PC-9 (cell line): ENCODE results near the gene TMEM53. TPM values are rescaled to one million over a fixed set of nuclear protein-coding genes. Genes with fewer than 3 reads are reported as not detected.

Experiments used
- BruUV-seq: library from RNA; stranded (reverse); fragments of 400-500 nt; replicated peaks from 2 replicates; lab custom pipeline; 2021; lab: Mats Ljungman, UMichigan
- CTCF ChIA-PET: fragments of 300-600 bp; sonication (Branson Sonifier 250); formaldehyde crosslinking; loops from one replicate; lab custom pipeline; 2022; ENCODE audit warnings: antibody characterized with exemption; lab: Charles Lee
- POLR2A ChIA-PET: fragments of 300-600 bp; sonication (Branson Sonifier 250); formaldehyde crosslinking; loops from one replicate; lab custom pipeline; 2022; ENCODE audit warnings: antibody characterized with exemption; ENCODE audit not compliant: unreplicated experiment; lab: Charles Lee
- DNase-seq, 2 experiments: peaks; one replicate each; pipeline versions ENCODE4 v3.0.0 to v3.0.0-alpha.2; 2015 to 2022; ENCODE audit warnings: mixed read lengths in 1 of 2
- H2AFZ ChIP-seq: fragments of 200-600 bp; sonication (generic); 2 replicates; pipeline ENCODE4 v1.8.1; 2017; ENCODE audit warnings: antibody characterized with exemption
- H3F3A ChIP-seq: fragments of 200-600 bp; sonication (generic); 2 replicates; pipeline ENCODE4 v1.8.1; 2017; ENCODE audit warnings: antibody characterized with exemption, mild to moderate bottlenecking, low read depth; ENCODE audit not compliant: insufficient read depth
- H3K27ac ChIP-seq: fragments of 200-600 bp; sonication (generic); 2 replicates; pipeline ENCODE4 v1.6.1; 2016; ENCODE audit warnings: mixed run types
- H3K27me3 ChIP-seq: fragments of 200-600 bp; sonication (generic); 2 replicates; pipeline ENCODE4 v1.6.1; 2016; ENCODE audit warnings: low read depth, mixed run types; ENCODE audit not compliant: insufficient read depth
- H3K36me3 ChIP-seq: fragments of 200-600 bp; sonication (generic); 2 replicates; pipeline ENCODE4 v1.6.1; 2016; ENCODE audit warnings: low read depth, mixed run types
- H3K4me1 ChIP-seq: fragments of 200-600 bp; sonication (generic); replicated peaks from 2 replicates; pipeline ENCODE4 v1.6.1; 2016; ENCODE audit warnings: mixed run types; ENCODE audit not compliant: insufficient read depth
- H3K4me2 ChIP-seq: fragments of 200-600 bp; sonication (generic); 2 replicates; pipeline ENCODE4 v1.6.1; 2017; ENCODE audit warnings: mixed run types
- H3K4me3 ChIP-seq: fragments of 200-600 bp; sonication (generic); 2 replicates; pipeline ENCODE4 v1.6.1; 2016; ENCODE audit warnings: mixed run types
- H3K79me2 ChIP-seq: fragments of 200-600 bp; sonication (generic); 2 replicates; pipeline ENCODE4 v1.6.1; 2017; ENCODE audit warnings: low read depth, mixed run types
- H3K9me2 ChIP-seq: fragments of 200-600 bp; sonication (generic); 2 replicates; pipeline ENCODE4 v1.8.1; 2017; ENCODE audit warnings: mild to moderate bottlenecking; ENCODE audit not compliant: insufficient read depth
- H3K9me3 ChIP-seq: fragments of 200-600 bp; sonication (generic); 2 replicates; pipeline ENCODE4 v1.8.1; 2016; ENCODE audit warnings: low read depth; ENCODE audit not compliant: insufficient read depth
- H4K20me1 ChIP-seq: fragments of 200-600 bp; sonication (generic); 2 replicates; pipeline ENCODE4 v1.8.1; 2017; ENCODE audit not compliant: insufficient read depth
- EZH2 ChIP-seq: fragments of 200-600 bp; sonication (generic); IDR thresholded peaks from 2 replicates; pipeline ENCODE4 v1.8.0; 2017; ENCODE audit warnings: antibody characterized with exemption, low read depth
- intact Hi-C: fragments of 100-400 bp; cut with micrococcal nuclease; formaldehyde crosslinking; loops from one replicate; pipeline ENCODE4 v1.10.0; 2022; ENCODE audit not compliant: unreplicated experiment
- total RNA-seq: library from RNA; stranded (reverse); gene quantifications from 2 replicates; pipeline ENCODE4 v1.2.3, GENCODE V29; 2021
- TF ChIP-seq, protein P1 (sequence below): fragments of 200-600 bp; sonication (generic); conservative IDR thresholded peaks from 2 replicates; pipeline ENCODE4 v1.6.1; 2017; ENCODE audit warnings: mixed run types, antibody characterized with exemption, mild to moderate bottlenecking, moderate library complexity

Gene TMEM53
- total RNA-seq, 1 experiment from 2014 or later: 36.1 TPM

DNA sequence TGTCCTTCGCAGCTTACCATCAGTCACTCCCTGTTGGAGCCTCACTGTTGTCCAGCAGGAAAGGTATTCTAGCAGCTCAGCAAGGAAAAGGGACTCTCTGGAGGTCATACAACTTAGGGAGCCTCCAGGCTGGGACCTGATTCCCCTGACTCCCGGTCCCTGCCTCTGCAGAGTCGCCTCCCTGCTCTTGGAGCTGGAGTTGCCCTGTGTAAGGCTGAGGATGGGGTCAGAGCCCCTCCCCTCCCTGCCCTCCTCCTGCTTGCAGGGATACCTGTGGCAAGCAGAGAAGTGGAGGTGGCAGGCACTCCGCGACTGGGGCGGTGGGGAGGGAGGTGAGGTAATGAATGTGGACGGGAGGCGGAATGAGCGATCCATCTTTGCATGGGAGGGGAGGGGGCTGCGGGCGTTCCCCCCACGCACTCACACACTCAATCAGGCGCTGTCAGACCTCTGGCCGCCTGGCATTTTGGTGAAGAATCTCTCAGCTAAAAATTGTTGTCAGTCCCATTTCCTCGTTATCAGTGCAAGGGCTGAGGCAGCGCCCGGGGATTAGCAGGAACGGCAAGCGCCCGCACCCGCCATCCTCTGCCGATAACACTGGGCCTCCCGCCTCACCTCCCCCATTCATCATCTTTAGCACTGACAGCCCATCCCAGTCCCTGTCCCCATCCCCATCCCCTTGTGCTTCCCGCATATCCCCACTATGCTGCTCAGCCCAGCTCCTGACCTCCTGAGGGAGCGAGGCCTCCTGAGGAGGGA is 64.3 kb downstream of the TMEM53 start:
- Histone ChIP-seq H3K4me3 (no peak overlapping the region), H3K4me2 (no peak overlapping the region), H3K9me3 (no peaks in the 10 kb centered on the region), H3K9me2 (no peaks in the 10 kb centered on the region), H2AFZ (no peak overlapping the region), H3K27me3 (no peaks in the 10 kb centered on the region), H3K27ac (no peak overlapping the region), H3K36me3 (no peaks in the 10 kb centered on the region), H3F3A (no peaks in the 10 kb centered on the region), H3K4me1 (no peaks in the 10 kb centered on the region), H3K79me2 (no peaks in the 10 kb centered on the region), H4K20me1 (no peaks in the 10 kb centered on the region)
- no peak for DNase-seq
- BruUV-seq: no TSS peak
- intact Hi-C loops: loop anchor here (2.0 kb wide), 1 partner anchor 43 kb away; no protein-coding TSS in a partner anchor
- ChIA-PET CTCF (interaction anchor here (0.6 to 0.7 kb wide), 2 partner anchors 28 to 54 kb away, joined by 3 to 6 read pairs; no protein-coding TSS in a partner anchor), POLR2A (no interaction called here)
- no peak for TF ChIP-seq EZH2
- TF ChIP-seq, protein P1, sequence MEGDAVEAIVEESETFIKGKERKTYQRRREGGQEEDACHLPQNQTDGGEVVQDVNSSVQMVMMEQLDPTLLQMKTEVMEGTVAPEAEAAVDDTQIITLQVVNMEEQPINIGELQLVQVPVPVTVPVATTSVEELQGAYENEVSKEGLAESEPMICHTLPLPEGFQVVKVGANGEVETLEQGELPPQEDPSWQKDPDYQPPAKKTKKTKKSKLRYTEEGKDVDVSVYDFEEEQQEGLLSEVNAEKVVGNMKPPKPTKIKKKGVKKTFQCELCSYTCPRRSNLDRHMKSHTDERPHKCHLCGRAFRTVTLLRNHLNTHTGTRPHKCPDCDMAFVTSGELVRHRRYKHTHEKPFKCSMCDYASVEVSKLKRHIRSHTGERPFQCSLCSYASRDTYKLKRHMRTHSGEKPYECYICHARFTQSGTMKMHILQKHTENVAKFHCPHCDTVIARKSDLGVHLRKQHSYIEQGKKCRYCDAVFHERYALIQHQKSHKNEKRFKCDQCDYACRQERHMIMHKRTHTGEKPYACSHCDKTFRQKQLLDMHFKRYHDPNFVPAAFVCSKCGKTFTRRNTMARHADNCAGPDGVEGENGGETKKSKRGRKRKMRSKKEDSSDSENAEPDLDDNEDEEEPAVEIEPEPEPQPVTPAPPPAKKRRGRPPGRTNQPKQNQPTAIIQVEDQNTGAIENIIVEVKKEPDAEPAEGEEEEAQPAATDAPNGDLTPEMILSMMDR: peak; percentile 11; the same call in 1 of the 2 replicates

DNA sequence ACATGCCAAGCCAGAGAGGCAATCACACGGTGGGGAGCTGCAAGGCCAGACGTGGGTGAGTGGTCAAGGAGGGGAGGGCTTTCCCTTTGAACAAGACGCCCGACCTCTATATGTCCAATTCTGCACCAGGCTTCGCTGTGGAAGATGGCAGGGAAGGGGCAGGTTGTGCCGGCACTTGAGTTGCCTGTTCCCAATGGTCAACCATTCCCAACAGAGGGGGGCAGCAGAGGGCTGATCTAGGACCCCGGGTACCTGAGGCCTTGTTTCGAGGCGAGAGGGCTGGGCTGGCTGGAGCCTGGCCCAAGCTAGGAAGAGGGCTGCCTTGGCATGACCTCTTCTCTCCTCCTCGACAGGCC is 64.9 kb downstream of the TMEM53 start:
- no TSS peak for BruUV-seq
- no peak overlapping the region for H3K4me2 ChIP-seq
- peak in 1 of 2 experiments; percentile 49 for DNase-seq
- no peak overlapping the region for H2AFZ ChIP-seq
- H3K79me2 ChIP-seq: no peaks in the 10 kb centered on the region
- POLR2A ChIA-PET: no interaction called here
- no peaks in the 10 kb centered on the region for H3K4me1 ChIP-seq
- TF ChIP-seq, protein P1: peak; percentile 56
- TF ChIP-seq EZH2: no peak
- H3K27me3 ChIP-seq: no peaks in the 10 kb centered on the region
- intact Hi-C loops: loop anchor here (2.0 kb wide), 1 partner anchor 43 kb away; no protein-coding TSS in a partner anchor
- no peak overlapping the region for H3K27ac ChIP-seq
- CTCF ChIA-PET: interaction anchor here (0.6 kb wide), 1 partner anchor 55 kb away, joined by 6 read pairs; no protein-coding TSS in a partner anchor
- no peaks in the 10 kb centered on the region for H3F3A ChIP-seq
- no peaks in the 10 kb centered on the region for H3K9me2 ChIP-seq
- H3K36me3 ChIP-seq: no peaks in the 10 kb centered on the region
- no peaks in the 10 kb centered on the region for H4K20me1 ChIP-seq
- no peaks in the 10 kb centered on the region for H3K9me3 ChIP-seq
- no peak overlapping the region for H3K4me3 ChIP-seq

DNA sequence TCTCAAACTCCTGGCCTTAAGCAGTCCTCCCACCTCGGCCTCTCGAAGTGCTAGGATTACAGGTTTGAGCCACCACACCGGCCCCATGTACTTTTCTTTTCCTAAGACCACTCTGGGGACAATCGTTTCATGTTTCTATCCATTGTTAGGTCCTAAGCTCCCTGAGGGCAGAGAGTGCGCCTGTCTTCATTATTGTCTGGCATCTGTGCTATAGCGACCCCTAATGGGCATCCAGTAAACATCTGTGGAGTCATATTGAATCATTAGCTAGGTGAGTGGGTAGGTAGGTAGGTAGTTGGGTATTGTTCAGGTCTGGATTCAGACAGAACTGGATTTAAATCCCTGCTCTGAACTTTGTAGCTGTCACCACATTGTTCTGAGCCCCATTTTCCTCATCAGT is 66.1 kb downstream of the TMEM53 start:
- Histone ChIP-seq H3K4me3 (no peak overlapping the region), H3F3A (no peaks in the 10 kb centered on the region), H3K4me2 (no peak overlapping the region), H3K79me2 (no peaks in the 10 kb centered on the region), H2AFZ (no peak overlapping the region), H3K27me3 (no peaks in the 10 kb centered on the region), H3K36me3 (no peaks in the 10 kb centered on the region), H3K9me2 (no peaks in the 10 kb centered on the region), H3K9me3 (no peaks in the 10 kb centered on the region), H3K27ac (no peak overlapping the region), H3K4me1 (no peaks in the 10 kb centered on the region), H4K20me1 (no peaks in the 10 kb centered on the region)
- no TSS peak for BruUV-seq
- ChIA-PET POLR2A (no interaction called here), CTCF (interaction anchor here (0.5 to 1.1 kb wide), 6 partner anchors 20 to 516 kb away, joined by 3 to 7 read pairs (median 4); no protein-coding TSS in a partner anchor)
- intact Hi-C loops: loop anchor here (2.0 kb wide), 1 partner anchor 45 kb away; no protein-coding TSS in a partner anchor
- TF ChIP-seq EZH2: no peak
- TF ChIP-seq, protein P1: peak; percentile 60
- no peak for DNase-seq
